DOHH2 (cell line): ENCODE measurements around the gene EYA4.

Experiments
- H3F3A ChIP-seq: fragments of 200-600 bp; sonication (generic), shearing (Covaris generic); 2 replicates; pipeline ENCODE4 v1.6.0; 2016; ENCODE audit warnings: antibody characterized with exemption, mild to moderate bottlenecking; ENCODE audit not compliant: control insufficient read depth, insufficient read depth
- H3K27ac ChIP-seq: fragments of 200-600 bp; sonication (generic); 2 replicates; pipeline ENCODE4 v1.5.1; 2014; ENCODE audit warnings: low read depth, mild to moderate bottlenecking, low read length, moderate library complexity
- H3K27me3 ChIP-seq: fragments of 200-600 bp; sonication (generic); 2 replicates; pipeline ENCODE4 v1.6.1; 2014; ENCODE audit warnings: mild to moderate bottlenecking, low read length, mixed read lengths; ENCODE audit not compliant: control insufficient read depth
- H3K36me3 ChIP-seq: fragments of 200-600 bp; sonication (generic); 2 replicates; pipeline ENCODE4 v1.6.1; 2014; ENCODE audit warnings: mild to moderate bottlenecking, low read length, moderate library complexity, mixed read lengths; ENCODE audit not compliant: control insufficient read depth
- H3K4me1 ChIP-seq: fragments of 200-600 bp; sonication (generic); 2 replicates; pipeline ENCODE4 v1.6.1; 2014; ENCODE audit warnings: mild to moderate bottlenecking, low read length, mixed read lengths; ENCODE audit not compliant: control insufficient read depth
- H3K4me2 ChIP-seq: fragments of 200-600 bp; sonication (generic); 2 replicates; pipeline ENCODE4 v1.6.0; 2014; ENCODE audit warnings: mild to moderate bottlenecking, low read length, moderate library complexity
- H3K4me3 ChIP-seq: fragments of 200-600 bp; sonication (generic); 2 replicates; pipeline ENCODE4 v1.5.1; 2014; ENCODE audit warnings: mild to moderate bottlenecking, low read length, mixed read lengths
- H3K79me2 ChIP-seq: fragments of 200-600 bp; sonication (generic); 2 replicates; pipeline ENCODE4 v1.6.1; 2014; ENCODE audit warnings: mild to moderate bottlenecking, low read length, mixed read lengths; ENCODE audit not compliant: control insufficient read depth
- H3K9me2 ChIP-seq: fragments of 200-600 bp; sonication (generic); replicated peaks from 2 replicates; pipeline ENCODE4 v1.6.1; 2014; ENCODE audit warnings: mild to moderate bottlenecking, low read length, mixed read lengths; ENCODE audit not compliant: control insufficient read depth
- H3K9me3 ChIP-seq: fragments of 200-600 bp; sonication (generic); 2 replicates; pipeline ENCODE4 v1.6.1; 2014; ENCODE audit warnings: antibody characterized with exemption, low read length, mixed read lengths; ENCODE audit not compliant: control insufficient read depth, insufficient read depth
- H4K20me1 ChIP-seq: fragments of 200-600 bp; sonication (generic); 2 replicates; pipeline ENCODE4 v1.6.0; 2014; ENCODE audit warnings: low read depth, mild to moderate bottlenecking, antibody characterized with exemption, low read length, moderate library complexity; ENCODE audit not compliant: control insufficient read depth, insufficient read depth
- EZH2phosphoT487 ChIP-seq: fragments of 200-600 bp; sonication (generic); IDR thresholded peaks from 2 replicates; pipeline ENCODE4 v1.6.1; 2017; ENCODE audit warnings: borderline replicate concordance, mild to moderate bottlenecking, antibody characterized with exemption, low read length, moderate library complexity, mixed read lengths
- TF ChIP-seq, protein P1 (sequence below): fragments of 200-600 bp; sonication (generic); IDR thresholded peaks from one replicate; pipeline ENCODE4 v1.5.1; 2014; ENCODE audit warnings: antibody characterized with exemption, mild to moderate bottlenecking, low read depth, low read length; ENCODE audit not compliant: poor library complexity, severe bottlenecking

The EYA4 gene

GRCh38 chr6:133431031-133431430 is 189.9 kb downstream of the EYA4 start:
- Histone ChIP-seq H3K27ac (no peak overlapping the region), H3F3A (no peaks in the 10 kb centered on the region), H4K20me1 (no peaks in the 10 kb centered on the region), H3K9me3 (no peaks in the 10 kb centered on the region), H3K4me2 (no peak overlapping the region), H3K4me1 (no peaks in the 10 kb centered on the region), H3K4me3 (no peak overlapping the region), H3K27me3 (no peaks in the 10 kb centered on the region), H3K36me3 (no peaks in the 10 kb centered on the region), H3K79me2 (no peaks in the 10 kb centered on the region), H3K9me2 (no peaks in the 10 kb centered on the region)
- TF ChIP-seq EZH2phosphoT487, result no peak
- TF ChIP-seq, protein P1, sequence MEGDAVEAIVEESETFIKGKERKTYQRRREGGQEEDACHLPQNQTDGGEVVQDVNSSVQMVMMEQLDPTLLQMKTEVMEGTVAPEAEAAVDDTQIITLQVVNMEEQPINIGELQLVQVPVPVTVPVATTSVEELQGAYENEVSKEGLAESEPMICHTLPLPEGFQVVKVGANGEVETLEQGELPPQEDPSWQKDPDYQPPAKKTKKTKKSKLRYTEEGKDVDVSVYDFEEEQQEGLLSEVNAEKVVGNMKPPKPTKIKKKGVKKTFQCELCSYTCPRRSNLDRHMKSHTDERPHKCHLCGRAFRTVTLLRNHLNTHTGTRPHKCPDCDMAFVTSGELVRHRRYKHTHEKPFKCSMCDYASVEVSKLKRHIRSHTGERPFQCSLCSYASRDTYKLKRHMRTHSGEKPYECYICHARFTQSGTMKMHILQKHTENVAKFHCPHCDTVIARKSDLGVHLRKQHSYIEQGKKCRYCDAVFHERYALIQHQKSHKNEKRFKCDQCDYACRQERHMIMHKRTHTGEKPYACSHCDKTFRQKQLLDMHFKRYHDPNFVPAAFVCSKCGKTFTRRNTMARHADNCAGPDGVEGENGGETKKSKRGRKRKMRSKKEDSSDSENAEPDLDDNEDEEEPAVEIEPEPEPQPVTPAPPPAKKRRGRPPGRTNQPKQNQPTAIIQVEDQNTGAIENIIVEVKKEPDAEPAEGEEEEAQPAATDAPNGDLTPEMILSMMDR, result no peak

GRCh38 chr6:133432021-133432989 is 191.1 kb downstream of the EYA4 start:
- Histone ChIP-seq H3K4me2 (no peak overlapping the region), H3F3A (no peaks in the 10 kb centered on the region), H3K9me3 (no peaks in the 10 kb centered on the region), H3K79me2 (no peaks in the 10 kb centered on the region), H4K20me1 (no peaks in the 10 kb centered on the region), H3K9me2 (no peaks in the 10 kb centered on the region), H3K4me3 (no peak overlapping the region), H3K4me1 (no peaks in the 10 kb centered on the region), H3K27ac (no peak overlapping the region), H3K36me3 (no peaks in the 10 kb centered on the region), H3K27me3 (no peaks in the 10 kb centered on the region)
- no peak for TF ChIP-seq EZH2phosphoT487
- TF ChIP-seq, protein P1, result no peak

GRCh38 chr6:133435065-133435728 is 194.0 kb downstream of the EYA4 start:
- TF ChIP-seq EZH2phosphoT487, result no peak
- TF ChIP-seq, protein P1, result no peak
- Histone ChIP-seq H3K9me3 (no peaks in the 10 kb centered on the region), H3K27ac (no peak overlapping the region), H3K4me1 (no peaks in the 10 kb centered on the region), H3K9me2 (no peaks in the 10 kb centered on the region), H3K4me2 (no peak overlapping the region), H3F3A (no peaks in the 10 kb centered on the region), H3K79me2 (no peaks in the 10 kb centered on the region), H4K20me1 (no peaks in the 10 kb centered on the region), H3K36me3 (no peaks in the 10 kb centered on the region), H3K4me3 (no peak overlapping the region), H3K27me3 (no peaks in the 10 kb centered on the region)
